ELF-1 (cell line): ENCODE data around the gene ITGA5.

Experiments
- DNase-seq: peaks from one replicate; pipeline ENCODE4 v3.0.0-alpha.2; 2016; ENCODE audit warnings: low read depth, low spot score

ITGA5 gene

GRCh38 chr12:54352891-54353874, 65.9 kb downstream of the ITGA5 start:
- DNase-seq, result peak; percentile 27

DNA sequence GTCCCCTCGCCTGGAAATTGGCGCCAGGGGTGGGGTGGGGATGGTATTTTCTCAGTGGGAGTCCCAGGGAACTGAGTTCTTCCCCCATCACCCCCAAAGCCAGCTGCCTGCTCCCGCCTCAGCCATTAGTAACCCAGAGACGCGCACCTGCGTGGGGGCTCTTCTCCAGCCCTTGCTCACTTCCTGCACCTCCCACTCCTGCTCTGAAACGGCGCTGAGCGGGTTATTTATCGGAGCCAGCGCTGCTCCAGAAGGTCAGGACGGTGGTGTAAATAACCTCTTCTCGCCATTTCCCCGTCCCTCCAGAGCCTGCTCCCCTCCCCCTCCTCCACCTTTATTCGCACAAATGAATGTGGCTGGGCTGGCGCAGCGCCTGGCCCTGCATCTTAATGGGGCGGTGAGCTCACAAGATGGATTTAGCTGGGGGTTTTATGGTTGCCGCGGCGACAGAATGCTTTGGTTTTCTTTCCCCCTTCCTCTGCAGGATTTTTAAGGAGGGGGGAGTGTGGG, 67.0 kb downstream of the ITGA5 start:
- peak; percentile 80 for DNase-seq

DNA sequence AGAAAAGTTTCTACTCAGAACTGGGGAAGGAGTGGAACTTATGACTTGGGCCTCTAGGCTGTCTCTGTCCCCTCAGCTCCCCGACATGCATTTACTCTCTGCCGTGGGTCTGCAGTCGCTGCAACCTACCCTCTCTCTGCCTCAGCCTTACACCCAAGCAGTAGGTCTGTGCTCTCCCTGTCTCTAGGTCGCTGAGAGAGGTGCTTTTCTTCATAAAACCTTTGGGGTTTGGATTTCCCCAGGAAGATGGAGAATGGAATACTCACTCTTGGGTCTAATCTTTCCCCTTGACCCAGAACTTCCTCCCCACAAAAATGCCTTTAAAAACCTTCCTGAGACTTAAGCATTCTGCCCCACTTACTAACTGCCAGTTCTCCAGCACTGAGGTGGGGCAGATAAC, 67.7 kb downstream of the ITGA5 start:
- DNase-seq, result no peak

DNA sequence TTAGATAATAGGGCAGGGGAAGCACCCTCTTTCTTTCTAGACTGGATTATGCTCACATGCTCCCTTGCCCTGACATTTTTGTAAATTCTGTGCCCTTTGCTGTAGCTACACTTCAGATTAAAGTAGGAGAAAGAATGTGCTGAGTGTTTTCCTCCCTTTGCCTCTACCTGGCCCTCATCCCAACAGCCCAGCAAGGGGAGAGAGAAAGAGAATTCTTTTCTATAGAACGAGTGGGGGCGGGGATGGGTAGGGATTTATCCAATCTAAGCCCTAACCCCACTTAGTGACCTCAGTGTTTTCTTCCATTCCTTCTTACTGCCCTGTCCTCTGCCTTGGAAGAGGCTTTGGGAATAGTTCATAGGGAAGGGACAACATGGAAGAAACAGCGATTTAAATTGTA, 68.3 kb downstream of the ITGA5 start:
- DNase-seq, result no peak

- no peak for DNase-seq
Measured at GRCh38 chr12:54349679-54350078, 69.4 kb downstream of the ITGA5 start.

DNA sequence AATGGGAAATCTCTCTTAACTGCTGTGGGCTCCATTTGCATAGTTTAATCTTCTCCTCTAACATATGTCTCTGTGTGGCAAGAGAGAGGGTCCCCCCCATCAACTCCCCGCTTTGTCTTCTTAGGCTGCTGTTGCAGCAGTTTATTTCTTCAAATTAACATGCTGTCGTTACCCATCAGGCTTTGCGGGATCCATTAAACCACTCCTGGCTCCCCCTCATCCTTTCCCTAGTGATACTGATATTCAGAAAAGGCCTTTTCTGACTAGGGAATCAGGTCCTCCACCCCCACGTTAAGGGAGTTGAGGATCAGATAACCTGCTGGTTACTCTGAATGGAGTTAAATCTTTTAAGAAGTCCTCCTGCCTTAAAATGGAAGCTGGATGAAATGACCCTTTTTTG, 70.0 kb downstream of the ITGA5 start:
- no peak for DNase-seq
